Erythroblast (primary cell): ENCODE data around the gene HDAC7.
"Not testable (repeated sequence)": the region's sequence is repeated elsewhere in the genome, so short reads cannot be mapped to it uniquely, and the experiment has no call there.

ENCODE experiments used
- GATA1 ChIP-seq: IDR thresholded peaks from 2 replicates; pipeline ENCODE4 v1.6.1; 2011; ENCODE audit warnings: low read depth, mild to moderate bottlenecking, control low read depth, low read length, moderate library complexity
- POLR2A ChIP-seq: IDR thresholded peaks from 2 replicates; pipeline ENCODE4 v1.6.1; 2011; ENCODE audit warnings: mild to moderate bottlenecking, low read length

GRCh38 chr12:47815447-47815846 lies 4.3 kb downstream of the HDAC7 start:
- TF ChIP-seq POLR2A, GATA1: not testable (repeated sequence)
